HepG2 (cell line): ENCODE measurements around the gene EIF4G2.

ENCODE experiments used
- ARNT ChIP-seq: fragments of 450-650 bp; IDR thresholded peaks from 2 replicates; pipeline ENCODE4 v1.6.1; 2017
- ZNF616 ChIP-seq: sonication (generic); formaldehyde crosslinking; IDR thresholded peaks from 2 replicates; pipeline ENCODE4 v1.5.0; 2020; ENCODE audit warnings: low read depth, mild to moderate bottlenecking, missing genetic modification reagents
- TF ChIP-seq, protein P1 (sequence below): sonication (generic); formaldehyde crosslinking; IDR thresholded peaks from 2 replicates; pipeline ENCODE4 v1.9.0; 2021; ENCODE audit warnings: missing genetic modification reagents, mild to moderate bottlenecking, borderline replicate concordance
- TF ChIP-seq, protein P2 (sequence below): sonication (generic); formaldehyde crosslinking; IDR thresholded peaks from 2 replicates; pipeline ENCODE4 v1.4.0; 2020; ENCODE audit warnings: missing genetic modification reagents, mild to moderate bottlenecking, borderline replicate concordance

DNA sequence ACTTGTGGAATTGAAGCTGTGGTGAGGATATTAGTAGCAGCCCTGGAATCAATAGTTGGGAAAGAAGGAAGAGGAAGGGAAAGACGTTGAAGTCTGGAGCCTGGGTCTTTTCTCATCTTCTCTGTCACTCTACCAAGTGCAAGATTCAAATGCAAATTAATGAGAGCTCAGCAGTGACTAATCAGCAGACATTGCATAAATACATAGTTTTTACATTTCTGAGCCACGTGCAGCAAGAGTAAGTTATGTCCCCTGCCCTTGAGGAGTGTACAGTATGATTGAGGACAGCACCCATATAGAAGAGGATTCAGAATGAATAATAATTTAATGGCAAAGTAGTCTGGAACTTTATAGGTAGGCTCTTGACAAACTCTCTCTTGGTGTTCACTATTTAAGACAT lies 33.9 kb downstream of the EIF4G2 start:
- TF ChIP-seq, protein P1, sequence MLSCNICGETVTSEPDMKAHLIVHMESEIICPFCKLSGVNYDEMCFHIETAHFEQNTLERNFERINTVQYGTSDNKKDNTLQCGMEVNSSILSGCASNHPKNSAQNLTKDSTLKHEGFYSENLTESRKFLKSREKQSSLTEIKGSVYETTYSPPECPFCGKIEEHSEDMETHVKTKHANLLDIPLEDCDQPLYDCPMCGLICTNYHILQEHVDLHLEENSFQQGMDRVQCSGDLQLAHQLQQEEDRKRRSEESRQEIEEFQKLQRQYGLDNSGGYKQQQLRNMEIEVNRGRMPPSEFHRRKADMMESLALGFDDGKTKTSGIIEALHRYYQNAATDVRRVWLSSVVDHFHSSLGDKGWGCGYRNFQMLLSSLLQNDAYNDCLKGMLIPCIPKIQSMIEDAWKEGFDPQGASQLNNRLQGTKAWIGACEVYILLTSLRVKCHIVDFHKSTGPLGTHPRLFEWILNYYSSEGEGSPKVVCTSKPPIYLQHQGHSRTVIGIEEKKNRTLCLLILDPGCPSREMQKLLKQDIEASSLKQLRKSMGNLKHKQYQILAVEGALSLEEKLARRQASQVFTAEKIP, result no peak
- no peak for TF ChIP-seq ARNT
- TF ChIP-seq, protein P2, sequence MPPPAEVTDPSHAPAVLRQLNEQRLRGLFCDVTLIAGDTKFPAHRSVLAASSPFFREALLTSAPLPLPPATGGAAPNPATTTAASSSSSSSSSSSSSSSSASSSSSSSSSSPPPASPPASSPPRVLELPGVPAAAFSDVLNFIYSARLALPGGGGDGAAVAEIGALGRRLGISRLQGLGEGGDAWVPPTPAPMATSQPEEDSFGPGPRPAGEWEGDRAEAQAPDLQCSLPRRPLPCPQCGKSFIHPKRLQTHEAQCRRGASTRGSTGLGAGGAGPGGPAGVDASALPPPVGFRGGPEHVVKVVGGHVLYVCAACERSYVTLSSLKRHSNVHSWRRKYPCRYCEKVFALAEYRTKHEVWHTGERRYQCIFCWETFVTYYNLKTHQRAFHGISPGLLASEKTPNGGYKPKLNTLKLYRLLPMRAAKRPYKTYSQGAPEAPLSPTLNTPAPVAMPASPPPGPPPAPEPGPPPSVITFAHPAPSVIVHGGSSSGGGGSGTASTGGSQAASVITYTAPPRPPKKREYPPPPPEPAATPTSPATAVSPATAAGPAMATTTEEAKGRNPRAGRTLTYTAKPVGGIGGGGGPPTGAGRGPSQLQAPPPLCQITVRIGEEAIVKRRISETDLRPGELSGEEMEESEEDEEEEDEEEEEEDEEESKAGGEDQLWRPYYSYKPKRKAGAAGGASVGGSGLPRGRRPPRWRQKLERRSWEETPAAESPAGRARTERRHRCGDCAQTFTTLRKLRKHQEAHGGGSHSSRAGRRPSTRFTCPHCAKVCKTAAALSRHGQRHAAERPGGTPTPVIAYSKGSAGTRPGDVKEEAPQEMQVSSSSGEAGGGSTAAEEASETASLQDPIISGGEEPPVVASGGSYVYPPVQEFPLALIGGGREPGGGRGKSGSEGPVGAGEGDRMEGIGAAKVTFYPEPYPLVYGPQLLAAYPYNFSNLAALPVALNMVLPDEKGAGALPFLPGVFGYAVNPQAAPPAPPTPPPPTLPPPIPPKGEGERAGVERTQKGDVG (CRISPR knock-in tag), result no peak
- no peak for TF ChIP-seq ZNF616 (CRISPR knock-in tag)
